Ramos (cell line): ENCODE data around the gene CHST15.
"Not testable (repeated sequence)": the region's sequence is repeated elsewhere in the genome, so short reads cannot be mapped to it uniquely, and the experiment has no call there.

Experiments used
- in situ Hi-C: fragments of 300-500 bp; cut with MboI; formaldehyde crosslinking; loops from one replicate; pipeline ENCODE4 v1.14.3; 2022; ENCODE audit warnings: low sequenced_read_pairs; ENCODE audit not compliant: unreplicated experiment

The CHST15 gene

DNA sequence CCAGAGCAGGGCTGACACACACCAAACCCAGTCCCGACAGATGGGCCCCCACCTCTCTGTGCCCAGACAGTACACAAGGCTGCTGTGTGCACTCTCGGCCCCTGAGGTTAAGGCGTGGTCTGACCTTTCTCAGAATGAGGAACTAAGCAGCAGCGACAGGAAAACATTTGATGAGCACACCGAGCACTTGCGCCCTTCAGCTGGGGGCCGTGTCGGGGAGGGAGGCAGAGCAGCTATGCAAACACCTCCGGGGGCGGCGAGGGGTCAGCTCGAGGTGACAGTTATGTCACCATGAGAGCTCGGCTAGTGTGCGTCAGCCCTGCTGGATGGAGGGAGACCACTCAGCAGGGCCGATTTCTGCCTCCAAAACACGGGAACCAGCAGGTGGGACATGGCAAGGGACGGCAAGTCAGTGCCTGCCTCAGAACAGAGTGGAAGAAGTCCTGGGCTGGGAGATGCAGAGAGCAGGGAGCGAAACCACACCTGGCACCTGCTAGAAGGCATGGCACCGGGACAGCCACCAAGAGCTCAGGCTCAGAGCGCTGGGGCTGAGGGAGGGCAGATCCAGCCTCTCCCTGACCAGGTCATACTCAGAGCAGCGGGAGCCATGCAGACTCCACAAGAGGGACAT is 57.4 kb downstream of the CHST15 start:
- in situ Hi-C loops: no loop called here

DNA sequence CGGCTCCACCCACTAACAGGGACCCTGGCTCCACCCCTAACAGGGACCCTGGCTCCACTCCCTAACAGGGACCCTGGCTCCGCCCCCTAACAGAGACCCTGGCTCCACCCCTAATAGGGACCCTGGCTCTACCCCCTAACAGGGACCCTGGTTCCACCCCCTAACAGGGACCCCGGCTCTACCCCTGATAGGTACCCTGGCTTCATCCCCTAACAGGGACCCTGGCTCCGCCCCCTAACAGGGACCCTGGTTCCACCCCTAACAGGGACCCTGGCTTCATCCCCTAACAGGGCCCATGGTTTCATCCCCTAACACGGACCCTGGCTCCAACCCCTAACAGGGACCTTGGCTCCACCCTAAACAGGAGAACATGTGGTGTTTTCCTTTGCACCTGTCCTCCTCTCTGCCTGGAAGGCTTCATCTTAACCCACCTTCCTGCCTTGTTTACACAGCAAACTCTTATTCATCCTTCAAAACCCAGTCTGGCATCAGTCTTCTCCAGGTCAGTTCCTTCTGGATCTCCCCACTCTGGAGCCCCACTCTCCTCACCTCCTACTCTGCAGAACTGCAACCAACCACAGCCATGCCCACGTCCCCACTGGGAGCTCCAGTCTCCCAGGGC is 58.0 kb downstream of the CHST15 start:
- in situ Hi-C loops: no loop called here

DNA sequence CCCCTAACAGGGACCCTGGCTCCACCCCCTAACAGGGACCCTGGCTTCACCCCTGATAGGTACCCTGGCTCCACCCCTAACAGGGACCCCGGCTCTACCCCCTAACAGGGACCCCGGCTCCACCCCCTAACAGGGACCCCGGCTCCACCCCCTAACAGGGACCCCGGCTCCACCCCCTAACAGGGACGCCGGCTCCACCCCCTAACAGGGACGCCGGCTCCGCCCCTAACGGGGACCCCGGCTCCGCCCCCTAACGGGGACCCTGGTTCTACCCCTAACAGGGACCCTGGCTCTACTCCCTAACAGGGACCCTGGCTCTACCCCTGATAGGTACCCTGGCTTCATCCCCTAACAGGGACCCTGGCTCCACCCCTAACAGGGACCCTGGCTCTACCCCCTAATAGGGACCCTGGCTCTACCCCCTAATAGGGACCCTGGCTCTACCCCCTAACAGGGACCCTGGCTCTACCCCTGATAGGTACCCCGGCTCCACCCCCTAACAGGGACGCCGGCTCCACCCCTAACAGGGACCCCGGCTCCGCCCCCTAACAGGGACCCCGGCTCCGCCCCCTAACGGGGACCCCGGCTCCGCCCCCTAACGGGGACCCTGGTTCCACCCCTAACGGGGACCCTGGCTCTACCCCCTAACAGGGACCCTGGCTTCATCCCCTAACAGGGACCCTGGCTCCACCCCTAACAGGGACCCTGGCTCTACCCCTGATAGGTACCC is 58.7 kb downstream of the CHST15 start:
- in situ Hi-C loops: not testable (repeated sequence)

DNA sequence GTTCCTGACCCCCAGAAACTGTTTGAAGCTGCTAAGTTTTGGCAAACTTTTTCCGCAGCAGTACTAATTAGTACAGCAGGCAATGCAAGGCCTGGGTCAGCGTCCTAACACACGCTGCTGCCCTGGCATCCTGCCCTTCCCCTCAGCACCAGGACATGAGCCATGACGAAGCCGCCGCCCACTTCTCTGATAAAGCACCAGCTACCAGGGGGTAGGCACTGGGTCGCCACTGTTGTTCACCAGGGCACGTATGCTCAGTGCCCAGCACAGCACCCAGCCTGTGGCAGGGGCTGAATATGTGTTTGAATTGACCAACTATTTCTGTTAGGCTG is 59.5 kb downstream of the CHST15 start:
- in situ Hi-C loops: no loop called here

DNA sequence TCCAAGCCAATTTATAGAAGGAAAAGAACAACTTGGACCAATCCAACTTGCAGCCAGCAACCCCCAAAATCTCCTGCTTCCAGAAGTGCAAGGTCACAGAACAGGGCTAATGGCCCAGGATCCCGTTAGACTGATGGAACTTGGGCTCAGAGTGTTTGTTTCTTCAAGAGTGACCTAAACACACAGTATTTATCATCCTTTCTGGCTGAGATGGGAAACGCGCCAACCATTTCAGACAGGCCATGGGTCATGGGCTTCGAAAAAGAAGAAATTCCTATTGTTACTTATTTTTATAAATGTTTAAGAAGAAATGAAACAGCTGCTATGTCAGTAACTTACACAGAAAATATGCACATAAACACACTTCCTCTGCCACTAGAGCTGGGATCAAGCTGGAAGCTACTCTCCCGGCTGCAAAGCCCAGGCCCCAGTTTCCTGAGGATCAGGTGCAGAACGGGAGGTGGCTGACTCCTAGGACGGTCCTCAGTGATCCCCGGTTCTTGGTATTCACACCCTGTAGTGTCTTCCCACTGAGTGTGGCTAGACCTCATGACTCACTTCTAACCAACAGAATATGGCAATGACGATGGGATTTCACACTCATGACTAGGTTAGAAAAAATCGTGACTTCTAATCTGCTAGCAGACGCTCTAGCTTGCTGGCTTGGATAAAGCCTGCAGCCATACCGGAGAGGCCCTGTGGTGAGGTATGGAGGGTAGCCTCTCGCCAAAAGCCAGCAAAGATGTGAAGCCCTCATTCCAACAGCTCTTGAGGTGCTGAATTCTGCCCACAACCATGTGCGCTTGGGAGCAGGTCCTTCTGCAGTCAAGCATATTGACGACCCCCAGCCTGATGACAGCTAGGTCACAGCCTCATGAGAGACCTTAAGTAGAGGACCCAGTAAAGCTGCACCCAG is 60.2 kb downstream of the CHST15 start:
- in situ Hi-C loops: no loop called here

DNA sequence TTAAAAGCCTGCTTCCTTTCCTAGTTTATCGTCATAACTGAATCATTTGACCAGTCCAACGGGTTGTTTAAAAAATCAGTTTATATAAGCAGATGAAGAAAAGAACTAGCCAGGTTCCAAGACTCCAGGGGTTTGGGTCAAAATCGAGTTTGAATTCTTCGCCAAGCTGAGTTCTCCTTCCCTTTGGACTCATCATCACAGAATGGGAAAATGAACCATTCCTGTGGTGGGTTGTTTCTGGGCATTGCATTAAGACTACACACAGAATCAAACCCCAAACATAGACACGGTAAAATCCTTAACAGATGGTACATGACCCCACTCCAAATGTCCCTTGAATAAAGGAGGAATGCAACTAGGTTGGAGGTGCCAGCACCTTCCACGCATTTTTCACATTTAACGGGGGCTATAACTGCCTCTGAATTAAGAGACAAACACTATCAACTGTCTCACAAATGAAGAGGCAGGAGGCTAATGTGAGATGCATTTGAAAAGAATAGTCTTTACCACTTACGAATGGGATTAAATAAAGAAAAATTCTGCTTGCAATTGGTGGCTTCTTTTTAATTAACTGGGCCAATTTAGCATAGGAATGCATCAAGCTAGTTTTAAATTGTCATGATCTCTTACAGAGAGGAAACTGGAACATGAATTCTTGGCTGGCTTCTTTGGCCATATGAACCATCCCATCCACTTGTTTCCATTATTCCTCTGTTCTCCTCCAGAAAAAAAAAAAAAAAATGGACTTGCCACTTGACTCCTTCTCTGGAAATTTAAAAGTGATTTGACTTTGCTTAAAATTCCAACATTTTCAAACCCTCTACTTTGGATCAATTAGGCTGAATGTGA is 61.1 kb downstream of the CHST15 start:
- in situ Hi-C loops: no loop called here

DNA sequence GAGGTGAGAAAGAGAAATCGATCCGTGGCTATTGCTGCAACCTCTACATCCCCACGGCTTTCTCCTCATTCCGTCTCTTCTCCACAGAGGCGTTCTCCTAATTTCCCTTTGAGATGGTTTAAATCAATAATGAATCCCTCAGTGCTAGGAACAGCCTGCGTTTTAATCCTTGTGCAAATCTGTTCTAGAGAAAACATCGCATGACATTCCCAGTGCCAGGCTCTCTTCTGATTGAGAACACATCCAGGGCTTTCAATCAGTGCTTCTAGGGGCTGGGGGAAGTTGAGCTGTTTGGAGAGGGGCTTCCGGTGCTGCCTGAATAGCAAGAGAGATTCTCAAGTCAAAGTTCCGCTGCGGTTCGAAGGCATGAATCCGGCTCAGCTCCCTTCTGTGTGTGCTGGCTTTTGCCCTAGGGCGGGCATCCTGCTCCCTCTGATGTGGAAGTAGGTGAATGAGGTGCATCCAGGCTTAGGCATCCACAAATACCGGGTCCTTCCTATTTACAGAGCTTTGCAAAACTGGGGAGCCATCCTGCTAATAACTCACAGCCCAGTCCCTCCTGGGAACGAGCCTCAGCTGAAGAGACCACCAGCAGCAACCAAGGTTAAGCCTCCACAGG is 62.8 kb downstream of the CHST15 start:
- in situ Hi-C loops: no loop called here

DNA sequence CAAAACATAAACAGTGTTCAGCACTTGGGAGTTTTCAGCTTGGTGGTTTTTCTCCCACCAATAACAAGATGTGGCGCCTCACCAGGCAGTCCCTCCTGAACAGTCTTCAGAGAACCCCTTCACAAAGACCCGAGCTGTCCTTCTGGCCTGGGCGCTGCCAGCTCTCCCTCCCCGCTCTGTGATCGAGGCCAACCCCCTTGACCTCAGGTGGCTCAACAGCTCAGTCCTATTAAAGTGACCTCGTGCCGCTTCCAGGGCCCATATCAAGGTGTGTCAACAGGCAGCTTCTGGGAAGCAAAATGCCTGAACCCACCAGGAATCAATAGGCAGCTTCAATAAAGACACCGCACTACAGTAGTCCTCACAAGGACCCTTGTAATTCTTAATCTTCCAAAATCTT is 63.3 kb downstream of the CHST15 start:
- in situ Hi-C loops: no loop called here

DNA sequence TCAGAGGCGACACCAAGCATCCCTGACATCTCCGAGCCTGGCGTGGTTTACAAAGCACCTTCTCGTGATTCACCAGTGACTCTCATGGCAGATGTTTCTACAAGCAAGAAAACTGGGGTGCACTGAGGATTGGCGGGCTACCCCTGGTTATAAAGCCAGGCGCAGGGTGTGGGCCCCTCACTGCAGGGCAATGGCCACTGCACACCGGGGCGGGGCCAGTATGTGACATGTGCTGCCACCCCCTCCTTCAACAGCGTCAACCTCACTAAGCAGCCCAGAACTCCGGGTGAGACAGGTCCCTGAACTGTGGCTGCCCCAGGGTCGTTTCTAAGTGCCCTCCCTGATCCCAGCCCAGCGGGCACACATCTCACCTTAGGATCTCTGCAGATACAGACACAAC is 63.8 kb downstream of the CHST15 start:
- in situ Hi-C loops: no loop called here

DNA sequence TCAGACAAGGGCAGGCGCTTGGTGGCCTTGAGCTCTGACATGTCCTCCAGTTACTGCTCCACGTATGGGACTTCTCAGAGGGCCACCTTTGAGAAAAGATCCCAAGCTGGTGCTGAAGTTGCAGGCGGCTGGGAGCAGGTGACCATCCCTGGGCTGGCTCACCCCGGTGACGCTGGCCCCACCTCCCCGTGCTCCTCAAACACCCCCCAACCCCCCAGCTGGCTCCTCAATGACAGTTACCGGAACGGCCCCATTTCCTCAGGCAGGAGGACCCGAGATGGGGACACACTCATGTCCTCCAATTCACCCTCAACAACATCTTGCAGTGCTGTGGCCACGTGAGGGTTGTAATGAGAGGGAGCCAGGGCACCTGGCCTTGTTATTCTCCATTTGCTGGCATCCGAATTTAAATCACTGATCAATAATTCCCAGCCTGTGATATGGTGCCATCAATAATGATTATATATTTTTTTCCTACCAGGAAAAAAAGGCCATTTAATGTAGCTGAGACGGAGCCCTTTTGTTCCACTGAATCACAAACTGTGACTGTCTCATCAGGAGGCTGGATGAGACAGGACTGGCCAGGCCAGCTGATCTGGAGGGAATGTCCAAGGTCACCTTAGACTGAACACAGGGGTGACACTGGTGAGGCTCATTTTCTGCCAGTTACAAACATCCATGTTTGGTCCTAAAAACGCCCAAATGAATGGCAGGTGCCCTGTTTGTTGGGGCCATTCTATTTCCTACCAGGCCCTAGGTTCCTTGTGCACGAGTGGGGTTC is 64.5 kb downstream of the CHST15 start:
- in situ Hi-C loops: no loop called here

DNA sequence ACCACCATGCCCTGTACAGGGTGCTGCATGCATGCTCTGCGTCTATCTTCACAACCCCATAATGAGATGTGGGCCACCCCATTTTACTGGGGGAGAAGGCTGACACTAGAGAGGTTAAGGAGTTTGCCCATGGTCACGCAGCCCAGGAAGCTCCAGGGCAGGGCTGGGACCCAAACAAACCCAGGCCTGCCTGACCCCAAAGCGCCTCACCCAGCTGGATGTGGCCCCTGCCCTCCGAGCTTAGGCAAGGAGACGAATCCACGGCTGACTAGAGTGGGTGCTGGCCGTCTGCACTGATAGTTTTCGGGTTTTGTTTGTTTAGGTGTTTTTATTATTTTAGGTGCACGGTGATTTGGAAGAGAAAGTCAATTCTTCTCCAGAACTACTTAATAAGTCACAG is 65.7 kb downstream of the CHST15 start:
- in situ Hi-C loops: no loop called here

DNA sequence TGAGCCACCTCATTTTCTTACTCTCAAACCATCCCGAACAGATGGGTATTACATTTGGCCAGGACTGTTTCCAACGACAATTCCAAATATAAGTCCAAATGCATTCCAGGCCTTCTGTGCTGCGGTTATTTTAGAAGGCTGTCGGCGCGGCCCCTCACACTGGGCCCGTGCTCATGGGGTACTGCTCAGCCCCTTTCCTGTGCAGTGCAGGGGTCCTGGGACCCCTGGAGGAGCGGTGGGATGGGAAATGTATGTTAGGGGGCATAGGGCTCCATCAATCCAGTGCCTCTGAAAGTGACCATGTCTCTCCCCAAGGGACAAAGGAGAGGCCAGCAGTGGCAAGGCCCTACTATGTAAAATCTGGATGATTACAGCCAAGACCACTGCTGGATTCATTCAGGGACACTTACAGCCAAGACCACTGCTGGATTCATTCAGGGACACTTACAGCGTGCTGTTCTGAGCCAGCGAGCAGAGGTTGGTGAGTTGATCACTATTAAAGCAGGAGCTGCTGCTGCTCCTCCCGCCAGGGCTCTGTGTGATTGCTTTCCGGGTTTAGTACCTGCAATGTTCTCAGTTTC is 66.3 kb downstream of the CHST15 start:
- in situ Hi-C loops: no loop called here

DNA sequence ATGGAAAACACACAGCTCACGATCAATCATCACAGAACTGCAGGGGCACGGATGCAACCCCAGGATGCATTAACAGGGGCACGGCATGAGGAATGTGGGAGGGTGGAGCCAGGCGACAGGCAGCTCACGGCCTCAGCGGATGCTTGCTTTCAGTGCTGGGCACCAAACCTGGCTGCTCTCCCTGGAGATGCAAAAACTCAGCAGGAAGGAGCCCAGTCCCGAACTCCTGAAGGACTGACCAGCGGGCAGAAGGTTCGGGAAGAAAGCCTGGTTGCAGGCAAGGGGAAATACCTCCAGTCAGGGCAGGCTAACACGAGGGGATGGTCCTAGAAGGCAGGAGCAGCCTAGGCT is 66.8 kb downstream of the CHST15 start:
- in situ Hi-C loops: no loop called here

DNA sequence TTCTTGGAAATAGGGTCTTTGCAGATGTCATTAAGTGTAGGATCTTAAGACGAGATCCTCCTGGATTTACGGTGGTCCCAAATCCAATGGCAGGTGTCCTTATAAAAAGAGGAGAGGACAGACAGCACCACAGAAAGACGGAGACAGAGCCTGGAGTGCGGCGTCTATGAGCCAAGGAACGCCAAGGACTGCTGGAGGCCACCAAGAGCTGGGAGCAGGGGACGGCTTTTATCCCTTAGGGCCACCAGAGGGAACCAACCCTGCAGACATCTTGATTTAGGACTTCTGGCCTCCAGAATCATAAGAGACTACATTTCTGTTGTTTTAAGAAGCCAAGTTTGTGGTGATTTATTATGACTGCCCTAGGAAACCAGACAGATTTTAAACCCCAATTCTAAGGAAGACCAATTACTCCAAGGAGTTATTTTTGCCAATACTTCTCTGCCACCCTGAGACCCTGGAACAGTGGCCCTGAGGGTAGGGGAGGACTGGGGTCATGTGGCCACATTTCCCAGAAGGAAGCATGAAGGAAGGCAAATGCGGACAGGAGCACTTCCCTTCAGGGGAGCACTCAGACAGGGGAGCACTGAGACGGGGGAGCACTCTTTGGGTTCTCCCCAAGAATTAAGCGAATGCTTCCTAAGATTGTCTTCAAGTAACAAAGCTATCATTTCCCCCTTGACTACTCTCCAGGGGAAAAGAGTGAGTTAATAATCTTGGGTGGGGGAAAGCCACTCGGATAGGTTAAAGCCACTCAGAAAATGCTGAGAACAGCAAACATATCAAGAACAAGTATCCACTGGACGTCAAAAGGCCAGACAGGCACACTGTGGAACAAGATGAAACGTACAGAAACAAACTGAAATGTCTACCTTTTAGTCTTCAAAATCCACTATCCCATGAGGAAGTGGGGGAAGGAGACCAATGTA is 67.5 kb downstream of the CHST15 start:
- in situ Hi-C loops: no loop called here

DNA sequence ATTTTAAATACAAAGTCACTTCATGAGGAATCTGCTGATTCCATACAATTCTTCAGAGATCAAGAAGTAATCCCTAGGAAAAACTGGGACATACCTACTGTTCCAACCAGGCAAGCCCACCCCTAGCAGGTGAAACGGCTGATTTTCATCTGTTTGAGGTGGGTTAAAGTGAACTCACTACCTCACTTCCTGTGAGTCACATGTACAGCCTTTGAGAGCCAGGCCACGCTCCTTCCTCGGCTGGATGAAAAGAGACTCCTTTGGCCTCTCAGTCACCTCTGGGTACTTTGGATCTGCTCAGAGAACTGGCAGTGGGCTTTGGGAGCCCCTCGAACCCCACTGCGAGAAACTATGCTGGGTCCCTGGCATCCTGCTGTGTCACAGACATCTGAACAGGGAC is 68.2 kb downstream of the CHST15 start:
- in situ Hi-C loops: no loop called here

DNA sequence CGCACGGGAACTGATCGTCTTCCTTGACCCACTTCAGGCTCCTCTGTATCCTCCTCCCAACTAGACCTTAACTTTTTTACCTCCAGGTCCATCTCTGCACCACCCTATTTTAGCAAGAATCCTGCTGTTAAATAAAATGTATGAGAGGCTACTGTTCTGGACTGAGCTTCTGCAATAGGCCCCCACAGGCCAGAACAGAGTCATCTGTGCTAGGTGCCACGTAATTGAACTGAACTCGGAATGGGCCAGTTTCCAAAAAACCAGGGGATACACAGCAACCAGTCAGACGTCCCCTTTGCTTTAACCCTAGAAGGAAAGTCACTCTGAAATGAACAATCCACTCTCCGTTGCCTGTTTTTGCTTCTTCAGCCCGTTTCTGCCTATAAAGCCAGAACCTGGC is 71.3 kb downstream of the CHST15 start:
- in situ Hi-C loops: no loop called here

DNA sequence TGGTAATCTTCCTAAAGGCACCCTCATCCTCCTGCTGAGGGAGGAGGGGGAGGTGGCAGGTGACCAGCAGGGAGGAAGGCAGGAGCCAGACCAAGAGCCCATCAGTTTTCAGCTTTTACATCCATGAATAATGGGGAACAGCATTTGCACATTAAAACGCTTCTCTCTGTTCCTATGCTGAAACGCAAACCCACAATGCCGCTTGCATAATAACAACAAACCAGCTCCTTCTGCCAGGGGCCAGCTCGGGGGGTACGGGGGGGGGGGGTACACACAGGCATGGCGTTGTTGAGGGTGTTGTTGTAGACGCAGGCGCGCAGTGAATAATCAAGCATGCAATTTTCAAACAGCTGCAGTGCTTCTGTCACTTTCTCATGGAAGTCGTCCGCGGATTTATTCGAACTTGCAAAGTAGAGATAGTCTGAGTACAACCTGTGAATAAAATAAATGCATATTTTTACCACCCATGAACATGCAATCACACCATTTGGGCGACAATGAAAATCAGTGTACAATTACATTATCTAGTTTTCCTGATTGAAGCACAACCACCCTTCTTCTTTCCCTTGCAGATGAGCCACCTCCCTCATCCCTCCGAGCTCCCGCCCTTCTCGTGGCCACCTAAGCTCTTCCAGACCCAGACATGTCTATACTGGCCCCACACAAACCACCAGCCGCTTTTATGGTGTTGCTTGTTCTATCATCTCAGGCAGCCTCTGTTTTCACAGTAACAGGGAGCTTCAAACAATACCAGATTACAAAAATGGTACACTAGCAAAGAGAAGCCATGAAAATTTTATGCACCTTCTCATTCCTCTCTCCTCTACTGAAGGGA is 72.2 kb downstream of the CHST15 start:
- in situ Hi-C loops: no loop called here
